MCF 10A (cell line): ENCODE data around the gene GPATCH1. TPM values are rescaled to one million over a fixed set of nuclear protein-coding genes. Genes with fewer than 3 reads are reported as not detected.

Experiments
- BruUV-seq: library from RNA; stranded (reverse); fragments of 400-500 nt; replicated peaks from 2 replicates; lab custom pipeline; 2021; lab: Mats Ljungman, UMichigan
- CTCF ChIA-PET: fragments of 300-600 bp; sonication (Branson Sonifier 250); formaldehyde crosslinking; extraction: SDS; loops from one replicate; lab custom pipeline; 2021; ENCODE audit warnings: antibody characterized with exemption, inconsistent platforms; lab: Yijun Ruan, JAX
- POLR2A ChIA-PET: fragments of 300-600, 350-650 bp; sonication (Branson Sonifier 250); formaldehyde crosslinking; extraction: SDS; loops from one replicate; lab custom pipeline; 2020; ENCODE audit warnings: antibody characterized with exemption, inconsistent platforms; lab: Yijun Ruan, JAX
- DNase-seq: peaks from one replicate; pipeline ENCODE4 v3.0.0-alpha.2; 2018; ENCODE audit not compliant: unreplicated experiment
- H3K27ac Mint-ChIP-seq: one replicate; pipeline ENCODE4 v1.8.0; 2022; ENCODE audit warnings: mild to moderate bottlenecking, low read depth, mixed read lengths; ENCODE audit not compliant: unreplicated experiment
- H3K27me3 Mint-ChIP-seq: one replicate; pipeline ENCODE4 v1.8.0; 2022; ENCODE audit warnings: mixed read lengths; ENCODE audit not compliant: insufficient read depth, unreplicated experiment
- H3K36me3 Mint-ChIP-seq: one replicate; pipeline ENCODE4 v1.8.0; 2022; ENCODE audit warnings: mild to moderate bottlenecking, moderate library complexity, mixed read lengths; ENCODE audit not compliant: insufficient read depth, unreplicated experiment
- H3K4me1 Mint-ChIP-seq: one replicate; pipeline ENCODE4 v1.8.0; 2022; ENCODE audit warnings: mixed read lengths; ENCODE audit not compliant: insufficient read depth, unreplicated experiment
- H3K4me3 Mint-ChIP-seq: one replicate; pipeline ENCODE4 v1.8.0; 2022; ENCODE audit warnings: mild to moderate bottlenecking, moderate library complexity, mixed read lengths; ENCODE audit not compliant: unreplicated experiment
- H3K9me3 Mint-ChIP-seq: one replicate; pipeline ENCODE4 v1.8.0; 2022; ENCODE audit warnings: mixed read lengths; ENCODE audit not compliant: unreplicated experiment
- CTCF ChIP-seq: fragments of 200-600 bp; IDR thresholded peaks from one replicate; pipeline ENCODE4 v1.8.0; 2022; ENCODE audit warnings: antibody characterized with exemption, mild to moderate bottlenecking; ENCODE audit not compliant: unreplicated experiment
- intact Hi-C: fragments of 100-400 bp; cut with micrococcal nuclease; formaldehyde crosslinking; loops from 2 replicates; pipeline ENCODE4 v1.14.1; 2022
- total RNA-seq: library from RNA; stranded (reverse); gene quantifications from 2 replicates; pipeline ENCODE4 v1.2.3, GENCODE V29; 2022

Gene GPATCH1
- total RNA-seq, 1 experiment from 2014 or later = 5.1 TPM

DNA sequence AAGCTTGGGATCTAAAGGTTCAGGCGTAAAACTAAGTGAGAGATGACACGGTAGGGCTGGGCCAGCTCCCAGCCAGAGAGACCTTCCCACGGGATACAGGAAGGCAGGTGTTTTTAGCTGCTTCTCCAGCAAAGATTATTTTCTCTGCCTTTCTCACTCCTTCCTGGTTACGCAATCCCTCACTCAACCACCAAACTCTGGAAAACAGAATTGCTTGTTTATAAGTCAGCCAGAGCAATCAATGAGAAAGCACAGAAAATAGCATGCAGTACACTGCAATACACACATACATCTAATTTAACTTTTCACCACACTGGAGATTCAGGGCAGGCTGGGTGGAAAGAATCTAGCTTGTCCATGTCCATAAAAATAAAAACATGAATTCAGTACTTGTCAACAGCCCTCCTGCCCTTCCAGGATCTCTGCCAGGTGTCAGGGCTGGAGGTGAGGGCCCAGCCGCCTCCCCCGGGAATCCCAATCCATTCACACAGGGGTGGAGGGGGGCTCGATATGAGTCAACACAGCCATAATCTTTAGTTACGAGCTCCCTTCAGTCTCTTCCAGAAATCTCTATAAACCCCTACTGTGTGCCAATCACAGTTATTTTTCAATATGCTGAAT is 28.5 kb upstream of the GPATCH1 start:
- H3K4me1 Mint-ChIP-seq = peaks cover 15% of the 10 kb centered on the region
- no peaks in the 10 kb centered on the region for H3K9me3 Mint-ChIP-seq
- no peak for TF ChIP-seq CTCF
- H3K27ac Mint-ChIP-seq = peak overlapping the region; percentile 87
- peak; percentile 79 for DNase-seq
- H3K36me3 Mint-ChIP-seq = no peaks in the 10 kb centered on the region
- POLR2A ChIA-PET = interaction anchor here (1.2 to 3.2 kb wide), 3 partner anchors 11 to 29 kb away, joined by 3 to 15 read pairs (median 8); partner anchors contain the start of gene GPATCH1
- intact Hi-C loops = no loop called here
- H3K4me3 Mint-ChIP-seq = no peak overlapping the region
- CTCF ChIA-PET = interaction anchor here (0.6 to 2.3 kb wide), 6 partner anchors 19 to 1283 kb away, joined by 3 to 11 read pairs (median 4); no protein-coding TSS in a partner anchor
- no peaks in the 10 kb centered on the region for H3K27me3 Mint-ChIP-seq
- no TSS peak for BruUV-seq

GRCh38 chr19:33054623-33055022 is 26.4 kb upstream of the GPATCH1 start:
- TF ChIP-seq CTCF = no peak

GRCh38 chr19:33055718-33056117 is 25.3 kb upstream of the GPATCH1 start:
- H3K9me3 Mint-ChIP-seq = no peaks in the 10 kb centered on the region
- POLR2A ChIA-PET = interaction anchor here (0.7 kb wide), 2 partner anchors 13 to 79 kb away, joined by 3 read pairs; no protein-coding TSS in a partner anchor
- no TSS peak for BruUV-seq
- no peak overlapping the region for H3K4me3 Mint-ChIP-seq
- DNase-seq = no peak
- no peak for TF ChIP-seq CTCF
- CTCF ChIA-PET = interaction anchor here (0.6 to 0.7 kb wide), 2 partner anchors 12 to 487 kb away, joined by 3 to 4 read pairs; no protein-coding TSS in a partner anchor
- H3K36me3 Mint-ChIP-seq = no peaks in the 10 kb centered on the region
- peaks cover 8% of the 10 kb centered on the region for H3K4me1 Mint-ChIP-seq
- intact Hi-C loops = no loop called here
- H3K27me3 Mint-ChIP-seq = no peaks in the 10 kb centered on the region
- no peak overlapping the region for H3K27ac Mint-ChIP-seq

More at GRCh38 chr19:33054623-33055022, 26.4 kb upstream of the GPATCH1 start:
- Mint-ChIP-seq H3K9me3 (no peaks in the 10 kb centered on the region), H3K27ac (no peak overlapping the region), H3K4me3 (no peak overlapping the region), H3K4me1 (peaks cover 8% of the 10 kb centered on the region), H3K27me3 (no peaks in the 10 kb centered on the region), H3K36me3 (no peaks in the 10 kb centered on the region)
- ChIA-PET POLR2A (interaction anchor here (1.6 kb wide), 1 partner anchor 9 kb away, joined by 3 read pairs; no protein-coding TSS in a partner anchor), CTCF (interaction anchor here (0.9 kb wide), 1 partner anchor 19 kb away, joined by 4 read pairs; no protein-coding TSS in a partner anchor)
- intact Hi-C loops = no loop called here
- peak; percentile 85 for DNase-seq
- no TSS peak for BruUV-seq

- DNase-seq = no peak
- H3K4me1 Mint-ChIP-seq = no peaks in the 10 kb centered on the region
- H3K27me3 Mint-ChIP-seq = no peaks in the 10 kb centered on the region
- H3K36me3 Mint-ChIP-seq = no peaks in the 10 kb centered on the region
- CTCF ChIA-PET = interaction anchor here (0.6 to 1.6 kb wide), 2 partner anchors 20 to 88 kb away, joined by 3 to 6 read pairs; partner anchors contain the start of gene GPATCH1
- no peaks in the 10 kb centered on the region for H3K9me3 Mint-ChIP-seq
- no peak overlapping the region for H3K4me3 Mint-ChIP-seq
- intact Hi-C loops = no loop called here
- POLR2A ChIA-PET = no interaction called here
- TF ChIP-seq CTCF = no peak
- BruUV-seq = no TSS peak
- H3K27ac Mint-ChIP-seq = no peak overlapping the region
Measured at GRCh38 chr19:33060586-33060985, 20.4 kb upstream of the GPATCH1 start.
